NB4 (cell line): ENCODE measurements around the gene WDR48.

Experiments
- MYC ChIP-seq: IDR thresholded peaks from 2 replicates; pipeline ENCODE4 v1.6.1; 2011; ENCODE audit warnings: low read depth, low read length
- POLR2A ChIP-seq: IDR thresholded peaks from 2 replicates; pipeline ENCODE4 v1.6.1; 2011; ENCODE audit warnings: mild to moderate bottlenecking; ENCODE audit not compliant: insufficient read length; ENCODE audit errors: extremely low read depth
- TF ChIP-seq, protein P1 (sequence below): IDR thresholded peaks from one replicate; pipeline ENCODE4 v1.5.1; 2012; ENCODE audit warnings: low read depth, low read length

DNA sequence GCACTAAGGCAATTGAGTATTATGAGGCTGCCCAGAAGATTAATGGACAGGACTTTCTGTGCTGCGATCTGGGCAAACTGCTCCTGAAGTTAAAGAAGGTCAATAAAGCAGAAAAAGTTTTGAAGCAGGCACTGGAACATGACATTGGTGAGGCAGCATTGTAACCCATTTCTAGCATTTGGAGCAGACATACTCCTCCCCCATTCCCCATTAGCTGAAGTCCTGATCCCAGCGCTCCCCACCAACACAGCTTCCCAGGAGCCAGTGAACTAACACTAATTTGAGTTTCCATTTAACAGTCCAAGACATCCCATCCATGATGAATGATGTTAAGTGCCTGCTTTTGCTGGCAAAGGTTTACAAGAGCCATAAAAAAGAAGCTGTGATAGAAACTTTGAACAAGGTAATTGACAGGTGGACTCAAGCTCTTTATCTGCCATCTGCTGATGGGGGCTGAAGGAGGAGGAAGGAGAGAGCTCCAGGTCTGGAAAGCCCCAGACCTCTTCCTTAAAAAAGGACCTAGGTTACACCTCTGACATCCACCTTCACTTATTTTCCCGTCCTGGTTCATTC, 79.0 kb downstream of the WDR48 start:
- TF ChIP-seq, protein P1, sequence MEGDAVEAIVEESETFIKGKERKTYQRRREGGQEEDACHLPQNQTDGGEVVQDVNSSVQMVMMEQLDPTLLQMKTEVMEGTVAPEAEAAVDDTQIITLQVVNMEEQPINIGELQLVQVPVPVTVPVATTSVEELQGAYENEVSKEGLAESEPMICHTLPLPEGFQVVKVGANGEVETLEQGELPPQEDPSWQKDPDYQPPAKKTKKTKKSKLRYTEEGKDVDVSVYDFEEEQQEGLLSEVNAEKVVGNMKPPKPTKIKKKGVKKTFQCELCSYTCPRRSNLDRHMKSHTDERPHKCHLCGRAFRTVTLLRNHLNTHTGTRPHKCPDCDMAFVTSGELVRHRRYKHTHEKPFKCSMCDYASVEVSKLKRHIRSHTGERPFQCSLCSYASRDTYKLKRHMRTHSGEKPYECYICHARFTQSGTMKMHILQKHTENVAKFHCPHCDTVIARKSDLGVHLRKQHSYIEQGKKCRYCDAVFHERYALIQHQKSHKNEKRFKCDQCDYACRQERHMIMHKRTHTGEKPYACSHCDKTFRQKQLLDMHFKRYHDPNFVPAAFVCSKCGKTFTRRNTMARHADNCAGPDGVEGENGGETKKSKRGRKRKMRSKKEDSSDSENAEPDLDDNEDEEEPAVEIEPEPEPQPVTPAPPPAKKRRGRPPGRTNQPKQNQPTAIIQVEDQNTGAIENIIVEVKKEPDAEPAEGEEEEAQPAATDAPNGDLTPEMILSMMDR: no peak
- TF ChIP-seq POLR2A (no peak), MYC (no peak)
